Activated CD4-positive, alpha-beta T cell treated with anti-CD3 and anti-CD28 coated beads, Interleukin-2, amount 10 ng/mL, durations not matched to agents 7 days and 5 days (primary cell): ENCODE results near the gene GRID2IP. TPM values are rescaled to one million over a fixed set of nuclear protein-coding genes. Genes with fewer than 3 reads are reported as not detected.

Experiments used
- CTCF ChIA-PET: fragments of 350-600 bp; sonication (Branson Sonifier 250); formaldehyde crosslinking; loops from one replicate; lab custom pipeline; 2021; ENCODE audit warnings: antibody characterized with exemption; lab: Charles Lee
- POLR2A ChIA-PET: fragments of 350-600 bp; sonication (Branson Sonifier 250); formaldehyde crosslinking; loops from one replicate; lab custom pipeline; 2021; ENCODE audit warnings: antibody characterized with exemption; lab: Charles Lee
- DNase-seq: peaks from one replicate; pipeline ENCODE4 v3.0.0-alpha.2; 2020
- H3K27ac Mint-ChIP-seq: one replicate; pipeline ENCODE4 v1.8.0; 2021; ENCODE audit warnings: mild to moderate bottlenecking, moderate library complexity, mixed read lengths
- H3K27me3 Mint-ChIP-seq: one replicate; pipeline ENCODE4 v1.8.0; 2021; ENCODE audit warnings: mixed read lengths
- H3K36me3 Mint-ChIP-seq: one replicate; pipeline ENCODE4 v1.8.0; 2021; ENCODE audit warnings: low read depth, mixed read lengths
- H3K4me1 Mint-ChIP-seq: one replicate; pipeline ENCODE4 v1.8.0; 2021; ENCODE audit warnings: mixed read lengths
- H3K4me3 Mint-ChIP-seq: one replicate; pipeline ENCODE4 v1.8.0; 2021; ENCODE audit warnings: mild to moderate bottlenecking, moderate library complexity, mixed read lengths
- H3K9me3 Mint-ChIP-seq: one replicate; pipeline ENCODE4 v1.8.0; 2021; ENCODE audit warnings: mixed read lengths
- total RNA-seq, 2 experiments: library from RNA; stranded (reverse); gene quantifications; one replicate each; pipeline ENCODE4 v1.2.3, GENCODE V29; 2021

GRID2IP gene
- total RNA-seq, 2 experiments from 2014 or later = 0.07 TPM; not detected in 1

DNA sequence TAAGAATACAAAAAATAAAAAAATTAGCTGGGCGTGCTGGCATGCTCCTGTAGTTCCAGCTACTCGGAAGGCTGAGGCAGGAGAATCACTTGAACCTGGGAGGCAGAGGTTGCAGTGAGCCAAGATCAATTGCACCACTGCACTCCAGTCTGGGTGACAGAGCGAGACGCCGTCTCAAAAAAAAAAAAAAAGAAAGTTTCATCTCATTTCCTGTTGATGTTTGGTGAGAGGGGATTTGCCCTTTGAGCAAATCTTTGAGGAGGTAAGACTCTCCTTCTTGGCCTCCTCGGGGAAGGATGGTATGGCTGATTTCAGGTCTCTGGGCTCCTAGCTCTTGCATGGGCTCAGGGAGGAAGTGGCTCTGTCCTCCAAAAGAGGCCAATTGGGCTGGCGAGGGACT is 3.6 kb upstream of the GRID2IP start:
- Mint-ChIP-seq H3K9me3 (no peaks in the 10 kb centered on the region), H3K27ac (peak overlapping the region; percentile 96), H3K4me3 (peak overlapping the region; percentile 53), H3K36me3 (peaks cover 2% of the 10 kb centered on the region), H3K27me3 (no peaks in the 10 kb centered on the region), H3K4me1 (peaks cover 13% of the 10 kb centered on the region)
- POLR2A ChIA-PET = interaction anchor here (0.9 kb wide), 1 partner anchor 10 kb away, joined by 3 read pairs; no protein-coding TSS in a partner anchor
- no peak for DNase-seq
- CTCF ChIA-PET = interaction anchor here (0.7 to 1.3 kb wide), 4 partner anchors 10 to 39 kb away, joined by 3 to 4 read pairs (median 4); no protein-coding TSS in a partner anchor

DNA sequence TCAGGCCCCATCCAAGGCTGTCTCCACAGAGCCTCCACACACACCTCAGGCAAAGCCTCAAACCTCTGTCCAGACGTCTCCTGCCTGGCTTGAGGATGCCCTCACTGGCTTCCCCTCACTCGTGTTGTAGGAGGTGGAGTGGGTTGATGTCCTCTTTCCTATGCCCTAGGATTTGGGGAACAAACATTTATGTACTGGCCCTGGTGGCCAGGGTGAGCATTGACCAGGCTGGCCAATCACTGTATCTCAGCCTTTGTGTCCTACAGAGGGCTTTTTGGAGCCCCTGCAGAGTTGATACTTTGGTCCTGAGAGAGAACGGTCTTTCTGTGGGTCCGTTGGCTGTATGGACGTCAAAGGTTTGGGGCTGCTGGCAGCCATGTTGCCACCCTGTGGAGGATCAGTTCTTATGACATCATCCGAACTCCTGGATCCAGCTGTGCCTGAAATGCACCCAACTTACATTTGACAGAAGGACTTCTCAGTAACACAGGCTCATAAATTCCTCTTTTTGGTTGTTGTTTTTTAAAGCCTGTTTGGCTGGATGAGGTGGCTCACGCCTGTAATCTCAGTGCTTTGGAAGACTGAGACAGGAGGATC is 2.3 kb upstream of the GRID2IP start:
- no peaks in the 10 kb centered on the region for H3K9me3 Mint-ChIP-seq
- peaks cover 13% of the 10 kb centered on the region for H3K4me1 Mint-ChIP-seq
- H3K4me3 Mint-ChIP-seq = no peak overlapping the region
- H3K36me3 Mint-ChIP-seq = peaks cover 2% of the 10 kb centered on the region
- ChIA-PET CTCF (interaction anchor here (1.3 kb wide), 1 partner anchor 24 kb away, joined by 3 read pairs; no protein-coding TSS in a partner anchor), POLR2A (interaction anchor here (0.6 kb wide), 1 partner anchor 48 kb away, joined by 3 read pairs; no protein-coding TSS in a partner anchor)
- no peaks in the 10 kb centered on the region for H3K27me3 Mint-ChIP-seq
- H3K27ac Mint-ChIP-seq = peak overlapping the region; percentile 31
- DNase-seq = no peak

DNA sequence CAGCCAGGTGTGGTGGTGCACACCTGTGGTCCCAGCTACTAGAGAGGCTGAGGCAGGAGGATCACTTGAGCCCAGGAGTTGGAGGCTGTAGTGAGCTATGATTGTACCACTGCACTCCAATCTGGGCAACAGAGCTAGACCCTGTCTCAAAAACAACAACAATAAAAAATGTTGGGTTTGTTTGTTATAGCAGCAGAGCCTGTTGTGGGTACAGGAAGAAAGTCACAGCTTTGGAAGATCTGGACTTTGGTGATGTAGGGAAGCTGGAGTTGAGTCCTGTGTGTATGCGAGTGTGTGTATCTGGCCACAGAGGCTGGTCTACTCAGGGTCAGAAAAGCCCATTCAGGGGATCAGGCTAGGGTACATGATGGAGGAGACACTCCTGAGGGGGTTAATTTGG is 3.9 kb downstream of the GRID2IP start:
- Mint-ChIP-seq H3K4me3 (no peak overlapping the region), H3K27me3 (no peaks in the 10 kb centered on the region), H3K27ac (no peak overlapping the region), H3K36me3 (no peaks in the 10 kb centered on the region), H3K9me3 (no peaks in the 10 kb centered on the region), H3K4me1 (peaks cover 8% of the 10 kb centered on the region)
- POLR2A ChIA-PET = no interaction called here
- CTCF ChIA-PET = no interaction called here
- DNase-seq = no peak

DNA sequence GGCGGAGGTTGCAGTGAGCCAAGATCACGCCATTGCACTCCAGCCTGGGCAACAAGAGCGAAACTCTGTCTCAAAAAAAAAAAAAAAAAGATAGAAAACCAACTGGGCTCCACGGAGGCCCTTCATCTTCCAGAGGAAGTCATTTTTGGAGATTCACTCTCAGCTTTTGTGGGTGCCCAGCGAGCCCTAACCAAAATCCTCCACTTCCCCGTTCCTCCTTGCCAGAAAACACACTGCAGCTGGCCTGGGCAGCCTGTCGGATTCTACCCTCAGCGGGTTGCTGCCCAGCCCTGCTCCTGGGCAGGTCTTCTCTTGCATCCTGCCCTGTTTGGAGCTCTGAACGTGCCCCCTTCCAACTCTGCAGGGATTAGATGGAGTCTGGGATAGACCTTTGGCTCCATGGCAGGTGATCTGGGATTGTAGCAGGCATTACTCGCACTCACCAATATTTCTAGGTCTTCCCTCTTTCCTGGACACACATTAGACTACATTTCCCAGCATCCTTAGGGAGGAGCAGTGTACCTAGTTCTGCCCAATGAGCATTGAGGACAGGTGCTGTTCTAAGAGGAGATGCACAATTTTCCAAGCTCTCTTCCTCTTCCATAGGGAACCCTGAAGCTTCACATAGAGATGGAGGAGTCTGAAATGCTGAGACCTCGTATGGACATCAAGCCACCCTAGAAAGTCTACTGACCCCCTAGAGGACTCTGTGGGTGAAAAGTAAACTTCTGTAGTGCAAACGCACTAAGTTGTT is 4.6 kb downstream of the GRID2IP start:
- POLR2A ChIA-PET = no interaction called here
- H3K4me3 Mint-ChIP-seq = no peak overlapping the region
- H3K4me1 Mint-ChIP-seq = peaks cover 8% of the 10 kb centered on the region
- H3K36me3 Mint-ChIP-seq = no peaks in the 10 kb centered on the region
- no peaks in the 10 kb centered on the region for H3K27me3 Mint-ChIP-seq
- no peak for DNase-seq
- no peak overlapping the region for H3K27ac Mint-ChIP-seq
- H3K9me3 Mint-ChIP-seq = no peaks in the 10 kb centered on the region
- CTCF ChIA-PET = no interaction called here

DNA sequence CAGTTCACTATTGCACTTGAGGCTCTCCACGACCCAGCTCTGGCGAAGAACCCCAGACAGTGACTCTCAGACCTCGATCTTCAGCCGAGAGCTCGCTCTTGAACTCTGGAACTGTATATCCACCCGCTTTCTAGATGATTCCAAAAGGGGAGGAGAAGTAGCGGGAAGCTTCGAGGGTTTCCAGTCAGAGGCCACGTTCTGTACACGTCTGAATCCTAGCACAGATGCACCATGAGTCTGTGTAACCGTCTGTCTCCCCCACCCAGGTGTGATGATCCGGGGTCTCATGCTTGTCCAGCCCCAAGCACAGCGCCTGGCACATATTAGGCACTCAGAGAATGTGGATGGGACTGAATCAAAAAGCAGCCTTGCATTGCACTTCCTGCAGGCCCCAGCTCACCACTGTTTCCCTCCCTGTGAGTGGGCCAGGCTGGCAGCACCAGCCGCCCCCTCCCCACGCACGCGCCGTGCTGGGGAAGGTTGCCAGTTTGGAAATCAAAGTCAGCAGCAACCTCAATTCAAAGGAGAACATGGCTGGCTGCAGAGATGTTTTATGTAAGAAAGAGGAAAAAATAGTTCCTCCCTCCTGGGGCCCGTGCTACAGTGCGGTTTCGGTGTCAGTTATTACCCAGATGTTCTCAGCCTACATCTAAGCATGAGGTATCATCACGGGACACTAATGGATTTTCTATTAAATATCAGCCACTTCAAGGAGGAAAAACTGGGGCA is 5.7 kb downstream of the GRID2IP start:
- Mint-ChIP-seq H3K9me3 (no peaks in the 10 kb centered on the region), H3K27me3 (no peaks in the 10 kb centered on the region), H3K27ac (no peak overlapping the region), H3K4me3 (no peak overlapping the region), H3K4me1 (peaks cover 8% of the 10 kb centered on the region), H3K36me3 (no peaks in the 10 kb centered on the region)
- CTCF ChIA-PET = interaction anchor here (0.5 to 1.7 kb wide), 7 partner anchors 9 to 1153 kb away, joined by 3 to 6 read pairs (median 3); no protein-coding TSS in a partner anchor
- POLR2A ChIA-PET = interaction anchor here (1.1 kb wide), 1 partner anchor 9 kb away, joined by 3 read pairs; no protein-coding TSS in a partner anchor
- no peak for DNase-seq

DNA sequence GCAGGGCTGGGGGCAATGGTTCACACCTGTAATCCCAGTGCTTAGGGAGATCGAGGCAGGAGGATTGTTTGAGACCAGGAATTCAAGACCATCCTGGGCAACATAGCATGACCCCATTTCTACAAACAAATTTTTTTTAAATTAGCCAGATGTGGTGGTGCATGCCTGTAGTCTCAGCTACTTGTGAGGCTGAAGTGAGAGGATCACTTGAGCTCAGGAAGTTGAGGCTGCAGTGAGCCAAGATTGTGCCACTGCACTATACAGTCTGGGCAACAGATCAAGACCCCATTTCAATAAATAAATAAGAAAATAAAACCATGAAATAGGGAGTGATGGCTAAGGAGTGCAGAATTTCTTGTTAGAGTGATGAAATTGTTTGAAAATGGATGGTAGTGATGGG is 8.9 kb downstream of the GRID2IP start:
- CTCF ChIA-PET = no interaction called here
- no peak overlapping the region for H3K27ac Mint-ChIP-seq

DNA sequence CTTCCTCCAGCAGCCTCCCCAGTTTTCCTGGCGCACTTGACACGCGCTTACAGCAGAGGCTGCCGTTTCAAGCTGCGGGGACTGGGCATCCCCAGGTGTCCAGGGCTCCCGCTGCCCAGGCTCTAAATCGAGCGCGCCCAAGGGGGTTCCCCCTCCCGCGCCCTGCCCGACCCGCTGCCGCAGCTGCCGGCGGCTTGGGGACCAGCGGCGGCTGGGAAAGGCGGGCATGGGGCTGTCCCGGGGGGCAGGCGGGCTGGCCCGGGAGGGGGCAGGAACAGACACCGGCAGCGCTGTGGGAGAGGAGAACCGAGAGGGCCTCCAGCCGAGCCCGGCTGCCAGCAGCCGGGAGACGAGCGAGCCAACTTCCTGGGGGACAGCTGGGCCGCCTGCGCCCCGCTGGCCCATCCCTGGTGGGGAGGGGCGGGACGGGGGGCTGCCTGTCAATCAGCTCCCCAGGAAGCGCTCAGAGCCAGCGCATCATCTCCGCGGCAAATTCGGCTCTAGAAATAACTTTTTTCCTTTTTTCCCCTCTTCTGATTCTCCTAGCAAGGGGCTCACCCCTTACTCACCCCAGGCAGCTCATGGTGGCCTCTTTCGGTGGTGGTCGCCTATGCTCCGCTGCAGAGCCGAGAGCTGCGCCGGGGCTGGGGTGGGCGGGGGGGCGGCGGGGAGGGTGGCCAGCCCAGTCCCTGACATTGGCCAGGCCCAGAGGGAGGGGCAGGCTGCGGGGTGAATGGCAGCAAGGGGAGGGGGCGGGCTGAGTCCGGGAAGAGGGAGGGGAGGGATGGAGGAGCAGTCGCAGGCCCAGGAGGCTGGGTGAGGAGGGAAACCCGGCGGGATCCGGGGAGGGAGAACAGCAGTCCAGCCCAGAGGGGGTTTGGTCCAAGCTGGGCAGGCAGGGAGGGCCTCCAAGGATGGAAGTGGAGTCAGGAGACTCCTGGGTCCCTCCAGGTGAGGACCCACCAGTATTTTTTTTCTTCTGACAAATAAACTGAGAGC is 14.7 kb downstream of the GRID2IP start:
- peaks cover 7% of the 10 kb centered on the region for H3K4me1 Mint-ChIP-seq
- no peaks in the 10 kb centered on the region for H3K9me3 Mint-ChIP-seq
- CTCF ChIA-PET = interaction anchor here (0.5 to 1.4 kb wide), 3 partner anchors 9 to 123 kb away, joined by 3 read pairs; no protein-coding TSS in a partner anchor
- no peak for DNase-seq
- H3K27me3 Mint-ChIP-seq = peaks cover 33% of the 10 kb centered on the region
- H3K27ac Mint-ChIP-seq = no peak overlapping the region
- H3K36me3 Mint-ChIP-seq = no peaks in the 10 kb centered on the region
- POLR2A ChIA-PET = no interaction called here
- H3K4me3 Mint-ChIP-seq = no peak overlapping the region

More for the DNA sequence above, 8.9 kb downstream of the GRID2IP start:
- Mint-ChIP-seq H3K4me1 (peaks cover 8% of the 10 kb centered on the region), H3K9me3 (no peaks in the 10 kb centered on the region), H3K36me3 (no peaks in the 10 kb centered on the region), H3K4me3 (no peak overlapping the region), H3K27me3 (peaks cover 7% of the 10 kb centered on the region)
- POLR2A ChIA-PET = no interaction called here
- no peak for DNase-seq

DNA sequence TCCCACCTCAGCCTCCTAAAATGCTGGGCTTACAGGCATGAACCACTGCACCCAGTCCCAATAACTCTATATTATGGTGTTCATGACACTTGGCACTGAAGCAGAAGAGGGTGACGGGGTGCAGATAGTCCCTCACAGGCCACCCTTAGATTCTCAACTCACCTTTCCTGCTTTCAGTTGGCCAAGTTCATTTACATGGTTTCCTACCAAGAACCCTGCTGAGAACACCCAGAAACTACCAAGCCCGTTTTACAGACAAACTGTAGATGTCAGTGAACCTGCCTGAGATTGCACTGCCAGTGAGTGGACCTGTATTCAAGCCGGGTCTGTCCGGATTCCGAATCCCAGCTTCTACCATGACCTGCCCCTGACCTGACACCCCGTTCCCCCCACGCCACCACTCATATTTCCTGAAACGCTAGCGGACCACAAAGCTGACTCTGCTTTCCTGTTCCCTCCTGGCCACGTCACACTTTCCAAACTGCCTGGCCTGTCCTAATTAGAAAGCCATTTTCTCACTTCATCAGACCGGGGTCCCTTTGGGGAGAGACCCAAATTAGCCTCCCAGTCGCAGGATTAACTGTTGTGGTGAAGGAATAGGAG is 17.3 kb downstream of the GRID2IP start:
- H3K4me1 Mint-ChIP-seq = peaks cover 15% of the 10 kb centered on the region
- H3K36me3 Mint-ChIP-seq = no peaks in the 10 kb centered on the region
- H3K27ac Mint-ChIP-seq = no peak overlapping the region
- no peak for DNase-seq
- POLR2A ChIA-PET = no interaction called here
- H3K4me3 Mint-ChIP-seq = no peak overlapping the region
- H3K27me3 Mint-ChIP-seq = peaks cover 44% of the 10 kb centered on the region
- no peaks in the 10 kb centered on the region for H3K9me3 Mint-ChIP-seq
- CTCF ChIA-PET = interaction anchor here (1.4 to 2.7 kb wide), 2 partner anchors 10 to 37 kb away, joined by 4 to 13 read pairs; no protein-coding TSS in a partner anchor

DNA sequence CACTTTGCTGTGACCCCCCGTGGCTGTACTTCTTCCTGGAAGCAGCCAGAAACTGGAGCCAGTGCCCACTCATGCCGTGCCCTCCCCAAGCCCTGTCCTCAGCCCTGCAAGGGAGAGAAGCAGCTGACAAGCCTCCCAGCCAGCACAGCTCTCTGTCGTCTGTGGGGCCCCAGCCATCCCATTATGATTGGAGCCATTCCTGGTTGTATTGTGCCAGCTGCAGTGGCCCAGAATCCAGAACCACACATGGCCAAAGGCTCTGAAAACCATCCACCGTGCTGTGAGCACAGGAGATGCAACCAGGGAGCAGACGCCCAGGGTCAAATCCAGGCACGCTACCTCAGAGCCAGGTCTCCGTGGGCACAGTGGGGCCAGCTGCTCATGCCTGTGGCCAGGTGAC is 18.7 kb downstream of the GRID2IP start:
- ChIA-PET POLR2A (no interaction called here), CTCF (interaction anchor here (0.8 to 2.7 kb wide), 4 partner anchors 8 to 398 kb away, joined by 3 to 13 read pairs (median 3); no protein-coding TSS in a partner anchor)
- Mint-ChIP-seq H3K27ac (no peak overlapping the region), H3K4me3 (no peak overlapping the region), H3K36me3 (no peaks in the 10 kb centered on the region), H3K9me3 (no peaks in the 10 kb centered on the region), H3K4me1 (peaks cover 15% of the 10 kb centered on the region), H3K27me3 (peaks cover 42% of the 10 kb centered on the region)
- no peak for DNase-seq

DNA sequence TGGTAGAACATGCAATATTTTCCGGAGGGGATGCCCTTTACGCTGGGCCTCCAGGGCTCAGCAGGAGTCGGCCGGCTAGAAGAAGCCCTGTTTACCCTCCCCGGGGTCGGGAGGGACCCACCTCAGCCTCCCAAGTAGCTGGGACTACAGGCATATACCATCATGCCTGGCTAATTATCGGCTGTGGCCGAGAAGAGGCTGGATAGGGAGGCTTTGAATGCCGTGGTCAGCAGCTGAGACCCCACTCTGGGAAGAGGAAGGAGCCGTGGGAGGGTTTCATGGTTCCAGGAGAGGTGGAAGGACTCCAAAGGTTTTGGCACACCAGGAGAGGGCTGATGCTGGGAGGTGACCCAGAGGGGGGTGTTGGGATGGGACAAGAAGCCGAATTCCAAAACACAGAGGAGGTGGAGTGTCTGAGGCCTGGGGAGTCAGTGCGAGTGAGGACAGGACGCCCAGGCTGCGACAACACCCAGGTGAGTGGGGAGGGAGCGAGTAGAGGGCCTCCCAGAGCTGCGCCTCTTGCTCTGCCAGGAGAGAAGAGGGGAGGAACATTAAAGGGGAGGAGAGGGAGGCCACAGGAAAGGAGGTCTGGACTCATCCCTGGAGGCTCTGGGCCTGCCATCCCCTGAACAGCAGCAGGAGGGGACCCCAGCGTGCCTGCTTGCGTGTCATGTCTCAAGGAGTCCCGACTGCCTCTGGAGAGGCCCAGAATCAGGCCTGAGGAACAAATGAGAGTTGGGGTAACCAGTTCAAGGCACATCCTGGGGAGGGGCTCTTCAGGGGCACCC is 19.6 kb downstream of the GRID2IP start:
- Mint-ChIP-seq H3K4me1 (peaks cover 20% of the 10 kb centered on the region), H3K27ac (no peak overlapping the region), H3K27me3 (peaks cover 49% of the 10 kb centered on the region), H3K4me3 (peak overlapping the region; percentile 65), H3K36me3 (no peaks in the 10 kb centered on the region), H3K9me3 (no peaks in the 10 kb centered on the region)
- no peak for DNase-seq
- ChIA-PET CTCF (interaction anchor here (1.3 kb wide), 1 partner anchor 27 kb away, joined by 3 read pairs; no protein-coding TSS in a partner anchor), POLR2A (no interaction called here)
